GM12872 (cell line): ENCODE data around the gene LMAN2.

Source experiments
- CTCF ChIP-seq: IDR thresholded peaks from 3 replicates; pipeline ENCODE4 v1.5.1; 2011; ENCODE audit warnings: low read depth, mild to moderate bottlenecking, low read length, moderate library complexity; ENCODE audit not compliant: insufficient read depth

The LMAN2 gene

GRCh38 chr5:177355868-177356168, 4.3 kb upstream of the LMAN2 start:
- TF ChIP-seq CTCF, result no peak

DNA sequence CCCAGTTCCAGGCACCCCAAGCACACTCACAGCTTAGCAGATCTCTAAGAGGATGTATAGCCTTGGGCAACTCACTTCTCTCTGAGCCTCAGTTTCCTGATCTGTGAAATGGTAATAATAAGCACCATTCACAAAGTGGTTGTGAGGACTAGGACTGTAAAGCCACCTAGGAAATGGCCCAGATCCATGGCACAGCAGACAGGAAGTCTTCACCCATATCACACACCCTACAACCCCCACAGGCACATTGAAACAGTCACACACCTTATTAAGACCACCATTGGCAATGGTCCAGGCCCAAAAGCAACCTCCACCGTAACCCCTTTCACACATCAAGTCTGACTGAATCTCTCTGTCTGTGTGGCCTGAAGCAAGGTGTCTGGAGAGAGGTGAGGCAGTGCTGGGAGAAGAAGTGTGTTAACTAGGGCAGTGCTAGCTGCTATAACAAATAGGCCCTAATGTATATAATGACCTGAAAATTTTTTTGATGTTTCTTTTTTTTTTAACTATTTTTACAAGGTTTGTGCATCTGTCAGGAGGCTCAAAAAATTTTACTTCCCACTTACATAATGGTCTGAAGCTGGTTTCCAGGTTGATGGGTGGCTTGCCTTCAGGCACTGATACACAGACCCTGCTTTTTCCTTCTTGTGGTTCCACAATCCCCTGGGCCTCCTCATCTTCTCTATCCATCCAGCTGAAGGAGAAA, 3.8 kb upstream of the LMAN2 start:
- TF ChIP-seq CTCF, result no peak

- TF ChIP-seq CTCF, result no peak
Measured at GRCh38 chr5:177354711-177355110, 3.2 kb upstream of the LMAN2 start.

GRCh38 chr5:177354256-177354655, 2.8 kb upstream of the LMAN2 start:
- TF ChIP-seq CTCF, result no peak

- no peak for TF ChIP-seq CTCF
Measured at GRCh38 chr5:177353093-177353492, 1.6 kb upstream of the LMAN2 start.

GRCh38 chr5:177350776-177351391, 584 bp downstream of the LMAN2 start:
- TF ChIP-seq CTCF, result no peak

DNA sequence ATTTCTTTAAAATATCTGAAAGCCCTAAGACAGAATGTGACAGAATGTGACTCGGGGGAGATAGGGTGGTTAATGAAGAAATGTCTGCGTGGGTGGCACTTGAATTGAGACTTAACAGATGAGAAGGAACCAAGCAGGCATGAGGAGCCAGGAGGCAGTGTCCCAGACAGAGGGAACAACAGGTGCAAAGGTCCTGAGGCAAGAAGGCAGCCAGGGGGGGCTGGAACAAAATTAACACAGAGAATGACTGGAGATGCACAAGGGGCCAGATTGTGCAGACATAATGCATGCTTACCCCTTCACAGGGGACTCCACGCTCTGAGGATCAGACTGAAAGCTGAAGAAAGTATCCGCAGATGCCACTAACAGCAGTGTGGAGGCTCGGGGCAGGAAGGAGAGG, 1.7 kb downstream of the LMAN2 start:
- TF ChIP-seq CTCF, result no peak
